Astrocyte (in vitro differentiated cells and primary cell): ENCODE results near the gene RAB26.

ENCODE experiments used
- CTCF ChIP-seq: IDR thresholded peaks from 2 replicates; pipeline ENCODE4 v1.5.1; 2011; ENCODE audit warnings: low read depth, mild to moderate bottlenecking, inconsistent platforms, low read length, moderate library complexity; ENCODE audit not compliant: insufficient read depth
- EZH2 ChIP-seq: IDR thresholded peaks from 2 replicates; pipeline ENCODE4 v1.6.1; 2012; ENCODE audit warnings: mild to moderate bottlenecking, low read length, inconsistent platforms; ENCODE audit not compliant: insufficient read depth

GRCh38 chr16:2197765-2198164, 49.3 kb downstream of the RAB26 start:
- no peak for TF ChIP-seq CTCF
- TF ChIP-seq EZH2: no peak
